ENCODE measurements around the gene ANAPC2. TPM values are rescaled to one million over a fixed set of nuclear protein-coding genes. Genes with fewer than 3 reads are reported as not detected.
"Not testable (repeated sequence)": the region's sequence is repeated elsewhere in the genome, so short reads cannot be mapped to it uniquely, and the experiment has no call there.

ANAPC2 gene
- total RNA-seq, 1 donor = 22.9 TPM

- TF ChIP-seq CTCF (IDR thresholded peaks at IDR 0.05; ENCODE audit: insufficient read depth, low read depth, low read length) = no peak
- H3K4me3 ChIP-seq (ENCODE audit: low read depth, low read length) = no peak overlapping the region
- no peak for DNase-seq (ENCODE audit: low read depth)
These were observed 50.2 kb downstream of the ANAPC2 start for GRCh38 chr9:137138058-137138721.

GRCh38 chr9:137136881-137137607 is 51.3 kb downstream of the ANAPC2 start:
- H3K4me3 ChIP-seq (ENCODE audit: low read depth, low read length) = no peak overlapping the region
- TF ChIP-seq CTCF (IDR thresholded peaks at IDR 0.05; ENCODE audit: insufficient read depth, low read depth, low read length) = no peak
- no peak for DNase-seq (ENCODE audit: low read depth)

- TF ChIP-seq CTCF (IDR thresholded peaks at IDR 0.05; ENCODE audit: insufficient read depth, low read depth, low read length) = no peak
- H3K4me3 ChIP-seq (ENCODE audit: low read depth, low read length) = no peak overlapping the region
- DNase-seq (ENCODE audit: low read depth) = no peak
These were observed 52.0 kb downstream of the ANAPC2 start for GRCh38 chr9:137136261-137136880.

GRCh38 chr9:137135154-137135553 is 53.2 kb downstream of the ANAPC2 start:
- not testable (repeated sequence) for DNase-seq (ENCODE audit: low read depth)

GRCh38 chr9:137134191-137134590 is 54.2 kb downstream of the ANAPC2 start:
- H3K4me3 ChIP-seq (ENCODE audit: low read depth, low read length) = no peak overlapping the region
- TF ChIP-seq CTCF (IDR thresholded peaks at IDR 0.05; ENCODE audit: insufficient read depth, low read depth, low read length) = no peak
- no peak for DNase-seq (ENCODE audit: low read depth)

More at GRCh38 chr9:137135154-137135553, 53.2 kb downstream of the ANAPC2 start:
- not testable (repeated sequence) for H3K4me3 ChIP-seq (ENCODE audit: low read depth, low read length)

GRCh38 chr9:137130176-137130755 is 58.1 kb downstream of the ANAPC2 start:
- TF ChIP-seq CTCF (IDR thresholded peaks at IDR 0.05; ENCODE audit: insufficient read depth, low read depth, low read length) = no peak
- peak overlapping the region; percentile 81 for H3K4me3 ChIP-seq (ENCODE audit: low read depth, low read length)
- peak; percentile 9 for DNase-seq (ENCODE audit: low read depth)

Measured in fibroblast of villous mesenchyme (primary cell).